GM12873 (cell line): ENCODE results near the gene APP.

Source experiments
- CTCF ChIP-seq: IDR thresholded peaks from 2 replicates; pipeline ENCODE4 v1.5.1; 2012; ENCODE audit warnings: low read depth, mild to moderate bottlenecking, moderate library complexity, low read length, control low read depth; ENCODE audit not compliant: insufficient read depth; ENCODE audit errors: missing control alignments

The APP gene

GRCh38 chr21:26089730-26090129 is 80.8 kb downstream of the APP start:
- TF ChIP-seq CTCF, result no peak

- no peak for TF ChIP-seq CTCF
These were observed 83.2 kb downstream of the APP start for GRCh38 chr21:26087223-26087918.

GRCh38 chr21:26085882-26086281 is 84.7 kb downstream of the APP start:
- no peak for TF ChIP-seq CTCF

GRCh38 chr21:26085127-26085526 is 85.4 kb downstream of the APP start:
- TF ChIP-seq CTCF, result no peak

- TF ChIP-seq CTCF, result no peak
These were observed 88.0 kb downstream of the APP start for GRCh38 chr21:26082549-26082948.

GRCh38 chr21:26080211-26080610 is 90.4 kb downstream of the APP start:
- no peak for TF ChIP-seq CTCF

GRCh38 chr21:26079366-26079765 is 91.2 kb downstream of the APP start:
- no peak for TF ChIP-seq CTCF
